ENCODE results near the gene ZNF346.

DNA sequence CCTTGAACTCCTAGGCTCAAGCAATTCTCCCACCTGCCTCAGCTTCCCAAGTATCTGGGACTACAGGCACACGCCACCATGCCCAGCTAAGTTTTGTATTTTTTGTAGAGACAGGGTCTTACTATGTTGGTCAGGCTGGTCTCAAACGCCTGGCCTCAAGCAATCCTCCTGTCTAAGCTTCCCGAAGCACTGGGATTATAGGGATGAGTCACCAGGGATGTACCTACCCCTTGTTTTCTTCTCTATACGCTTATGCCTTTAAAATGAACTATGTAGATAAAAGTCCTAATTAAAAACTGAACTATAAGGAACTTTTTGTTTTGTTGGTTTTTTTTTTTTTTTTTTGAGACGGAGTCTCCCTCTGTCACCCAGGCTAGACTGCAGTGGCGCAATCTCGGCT, 41.7 kb upstream of the ZNF346 start:
- no peak for TF ChIP-seq POLR2A (IDR thresholded peaks at IDR 0.05)
- TF ChIP-seq, protein P1, sequence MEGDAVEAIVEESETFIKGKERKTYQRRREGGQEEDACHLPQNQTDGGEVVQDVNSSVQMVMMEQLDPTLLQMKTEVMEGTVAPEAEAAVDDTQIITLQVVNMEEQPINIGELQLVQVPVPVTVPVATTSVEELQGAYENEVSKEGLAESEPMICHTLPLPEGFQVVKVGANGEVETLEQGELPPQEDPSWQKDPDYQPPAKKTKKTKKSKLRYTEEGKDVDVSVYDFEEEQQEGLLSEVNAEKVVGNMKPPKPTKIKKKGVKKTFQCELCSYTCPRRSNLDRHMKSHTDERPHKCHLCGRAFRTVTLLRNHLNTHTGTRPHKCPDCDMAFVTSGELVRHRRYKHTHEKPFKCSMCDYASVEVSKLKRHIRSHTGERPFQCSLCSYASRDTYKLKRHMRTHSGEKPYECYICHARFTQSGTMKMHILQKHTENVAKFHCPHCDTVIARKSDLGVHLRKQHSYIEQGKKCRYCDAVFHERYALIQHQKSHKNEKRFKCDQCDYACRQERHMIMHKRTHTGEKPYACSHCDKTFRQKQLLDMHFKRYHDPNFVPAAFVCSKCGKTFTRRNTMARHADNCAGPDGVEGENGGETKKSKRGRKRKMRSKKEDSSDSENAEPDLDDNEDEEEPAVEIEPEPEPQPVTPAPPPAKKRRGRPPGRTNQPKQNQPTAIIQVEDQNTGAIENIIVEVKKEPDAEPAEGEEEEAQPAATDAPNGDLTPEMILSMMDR (IDR thresholded peaks at IDR 0.05), result no peak

All from upper lobe of left lung (tissue), 4 donors.